SIG-M5 treated with dmso at 0.1 percent for 504 hours (cell line): ENCODE measurements around the gene EMP3.

Source experiments
- DNase-seq: peaks from one replicate; lab custom pipeline; 2025; ENCODE audit not compliant: unreplicated experiment; lab: John Stamatoyannopoulos, UW

EMP3 gene

DNA sequence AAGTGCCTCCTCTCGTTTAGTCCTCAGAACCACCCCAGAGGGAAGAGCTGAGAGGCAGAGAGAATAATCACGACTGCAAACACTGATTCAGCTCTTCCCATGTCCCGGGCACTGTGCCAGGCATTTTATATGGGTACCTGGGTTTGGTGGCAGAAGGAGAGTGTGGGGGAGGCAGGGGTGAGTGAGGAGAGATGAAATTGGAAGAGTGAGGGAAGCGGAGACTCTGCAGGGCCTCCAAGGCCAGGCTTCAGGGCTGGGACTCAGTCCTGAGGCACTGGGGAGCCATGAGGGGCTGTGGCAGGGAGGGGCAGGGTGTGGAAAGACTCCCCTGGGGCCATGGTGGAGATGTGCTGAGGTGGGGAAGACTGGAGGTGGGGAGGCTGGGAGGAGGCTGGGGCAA lies 47.6 kb downstream of the EMP3 start:
- no peak for DNase-seq

DNA sequence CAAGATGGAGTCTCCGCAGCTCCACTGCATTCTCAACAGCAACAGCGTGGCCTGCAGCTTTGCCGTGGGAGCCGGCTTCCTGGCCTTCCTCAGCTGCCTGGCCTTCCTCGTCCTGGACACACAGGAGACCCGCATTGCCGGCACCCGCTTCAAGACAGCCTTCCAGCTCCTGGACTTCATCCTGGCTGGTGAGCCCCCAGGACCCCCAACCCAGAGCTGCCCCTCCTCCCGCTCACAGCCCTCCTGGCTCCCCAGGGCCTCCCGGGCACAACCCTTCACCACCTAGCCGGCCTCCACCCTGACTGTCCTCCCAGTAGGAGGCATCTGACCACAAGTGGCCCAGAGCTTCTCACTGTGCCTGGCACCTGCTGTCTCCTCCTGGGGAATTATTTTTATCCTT lies 48.2 kb downstream of the EMP3 start:
- DNase-seq: no peak

DNA sequence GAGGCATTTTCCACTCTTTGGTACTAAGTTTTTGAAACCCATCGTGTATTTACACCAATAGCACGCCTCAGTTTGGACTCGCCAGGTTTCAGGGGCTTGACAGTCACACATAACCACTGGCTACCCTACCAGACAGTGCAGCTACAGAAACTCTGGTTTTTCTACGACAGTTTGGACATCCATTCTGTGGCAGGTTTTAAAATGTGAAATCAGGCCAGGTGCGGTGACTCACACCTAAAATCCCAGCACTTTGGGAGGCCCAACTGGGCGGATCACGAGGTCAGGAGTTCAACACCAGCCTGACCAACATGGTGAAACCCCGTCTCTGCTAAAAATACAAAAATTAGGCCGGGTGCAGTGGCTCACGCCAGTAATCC lies 52.8 kb downstream of the EMP3 start:
- no peak for DNase-seq

DNA sequence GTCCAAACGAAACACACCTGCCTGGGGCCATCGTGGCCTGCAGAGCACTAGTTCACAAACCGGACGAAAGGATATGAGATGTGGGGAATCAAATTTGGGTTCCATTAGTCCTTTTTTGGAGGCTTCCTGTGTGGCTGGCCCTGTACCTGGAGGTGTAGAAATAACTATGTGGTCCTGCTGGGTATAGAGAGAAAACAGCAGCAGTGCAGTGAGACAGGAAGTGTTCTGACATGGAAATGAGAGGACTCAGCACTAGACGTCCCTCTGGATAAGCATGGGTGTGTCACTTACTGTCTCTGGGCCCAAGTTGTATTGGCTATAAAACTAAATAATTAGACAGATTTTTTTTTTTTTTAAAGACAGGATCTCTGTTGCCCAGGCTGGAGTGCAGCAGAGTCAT lies 53.7 kb downstream of the EMP3 start:
- no peak for DNase-seq
